AG10803 (cell line): Measurements from ENCODE around the gene C11orf21.

Source experiments
- DNase-seq: peaks from one replicate; pipeline ENCODE4 v3.0.0; 2010; ENCODE audit warnings: low read depth
- H3K4me3 ChIP-seq: 2 replicates; pipeline ENCODE4 v1.5.1; 2011; ENCODE audit warnings: mild to moderate bottlenecking, low read length, control low read depth
- CTCF ChIP-seq: conservative IDR thresholded peaks from 2 replicates; pipeline ENCODE4 v1.5.1; 2011; ENCODE audit warnings: mild to moderate bottlenecking, low read length, control low read depth, inconsistent platforms

Gene C11orf21

GRCh38 chr11:2250485-2250884, 51.2 kb downstream of the C11orf21 start:
- no peak for TF ChIP-seq CTCF
- no peak overlapping the region for H3K4me3 ChIP-seq
- no peak for DNase-seq

GRCh38 chr11:2250041-2250440, 51.7 kb downstream of the C11orf21 start:
- H3K4me3 ChIP-seq = no peak overlapping the region
- DNase-seq = no peak
- TF ChIP-seq CTCF = no peak

GRCh38 chr11:2249189-2249916, 52.4 kb downstream of the C11orf21 start:
- TF ChIP-seq CTCF = no peak
- DNase-seq = no peak
- H3K4me3 ChIP-seq = no peak overlapping the region

GRCh38 chr11:2248762-2249161, 53.0 kb downstream of the C11orf21 start:
- no peak for TF ChIP-seq CTCF
- no peak for DNase-seq
- H3K4me3 ChIP-seq = no peak overlapping the region

- H3K4me3 ChIP-seq = no peak overlapping the region
- no peak for DNase-seq
- TF ChIP-seq CTCF = no peak
Measured at GRCh38 chr11:2248242-2248641, 53.5 kb downstream of the C11orf21 start.

GRCh38 chr11:2247496-2247895, 54.2 kb downstream of the C11orf21 start:
- DNase-seq = no peak
- H3K4me3 ChIP-seq = no peak overlapping the region
- TF ChIP-seq CTCF = no peak
